DMS79 (cell line): ENCODE measurements around the gene CDX2.
"Not testable (repeated sequence)": the region's sequence is repeated elsewhere in the genome, so short reads cannot be mapped to it uniquely, and the experiment has no call there.

ENCODE experiments used
- DNase-seq: peaks from one replicate; lab custom pipeline; 2025; lab: John Stamatoyannopoulos, UW

Gene CDX2

DNA sequence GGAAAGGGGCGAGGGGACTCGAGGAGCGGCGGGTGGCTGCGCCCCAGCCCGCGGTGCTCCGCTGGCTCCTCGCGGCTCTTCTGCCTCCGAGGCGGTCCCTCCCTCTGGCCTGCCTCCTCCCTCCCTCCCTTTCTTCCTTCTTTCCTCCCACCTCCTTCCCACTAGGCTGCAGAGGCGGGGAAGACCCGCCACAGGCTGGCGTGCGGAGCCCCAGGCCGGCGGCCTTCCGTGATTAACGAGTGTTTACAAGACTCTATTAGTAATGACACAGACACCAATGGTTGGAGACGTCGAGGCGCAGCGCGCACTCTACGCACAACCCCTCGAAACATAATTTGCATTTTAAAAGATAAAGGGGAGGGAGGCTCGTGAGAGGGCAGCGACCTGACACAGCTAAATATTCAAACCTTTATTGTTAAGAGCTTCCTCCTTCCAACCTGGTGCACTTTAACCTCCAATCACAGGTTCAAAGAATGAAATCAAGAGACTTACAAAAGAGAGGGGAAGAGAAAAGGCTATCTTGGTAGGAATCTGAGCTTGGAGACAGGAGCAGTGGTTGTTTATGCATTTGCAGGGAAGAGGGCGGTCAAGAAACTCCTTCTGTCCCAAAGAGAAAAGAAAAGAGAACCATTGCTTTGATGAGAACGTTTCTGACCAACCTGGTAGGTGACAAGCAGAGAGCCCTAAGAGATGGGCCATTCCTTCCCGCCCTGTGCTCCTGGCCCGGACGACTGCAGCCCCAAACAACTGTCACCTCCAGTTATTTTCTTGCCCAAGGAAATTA lies at the start of gene CDX2:
CDX2 (minus strand) TSS at position 234 of the 784 bp plus-strand sequence. CDS start 309 bp downstream, outside the sequence.
- DNase-seq, result no peak

- no peak for DNase-seq
Measured at GRCh38 chr13:28014301-28014700, 45.2 kb upstream of the CDX2 start.

- DNase-seq, result no peak
Measured at GRCh38 chr13:28013482-28013881, 44.4 kb upstream of the CDX2 start.

DNA sequence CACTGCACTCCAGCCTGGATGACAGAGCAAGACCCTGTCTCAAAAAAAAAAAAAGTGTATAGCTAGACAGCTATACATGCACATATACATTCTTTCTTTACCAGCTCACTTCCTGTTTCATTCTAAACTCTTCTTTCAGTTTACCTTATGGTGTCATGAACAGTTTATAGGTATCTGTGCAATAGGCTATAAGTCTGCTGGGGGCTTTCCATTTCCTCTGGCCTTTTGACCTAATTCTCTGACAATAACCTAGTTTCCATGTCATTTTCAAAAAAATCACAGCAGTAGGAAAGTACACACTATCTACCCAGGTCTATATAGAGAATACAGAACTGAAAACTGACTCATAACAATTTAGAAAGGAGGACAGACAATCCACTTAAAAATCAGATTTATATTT lies 43.8 kb upstream of the CDX2 start:
- DNase-seq, result no peak

DNA sequence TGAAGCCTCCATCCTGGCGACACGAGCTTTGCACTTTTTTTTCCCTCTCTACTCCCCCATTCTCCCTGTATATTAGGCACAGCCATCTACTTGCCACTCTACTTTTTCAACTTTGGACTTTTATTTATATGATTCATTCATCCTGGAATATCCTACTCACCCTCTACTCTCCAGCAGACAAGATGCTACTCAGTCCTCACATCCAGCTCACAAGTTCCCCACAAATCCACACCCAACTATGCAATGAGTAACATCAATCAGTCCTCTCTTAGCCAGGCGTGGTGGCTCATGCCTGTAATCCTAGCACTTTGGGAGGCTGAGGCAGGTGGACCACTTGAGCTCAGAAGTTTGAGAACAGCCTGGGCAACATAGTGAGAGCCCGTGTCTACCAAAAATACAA lies 43.3 kb upstream of the CDX2 start:
- DNase-seq, result no peak

DNA sequence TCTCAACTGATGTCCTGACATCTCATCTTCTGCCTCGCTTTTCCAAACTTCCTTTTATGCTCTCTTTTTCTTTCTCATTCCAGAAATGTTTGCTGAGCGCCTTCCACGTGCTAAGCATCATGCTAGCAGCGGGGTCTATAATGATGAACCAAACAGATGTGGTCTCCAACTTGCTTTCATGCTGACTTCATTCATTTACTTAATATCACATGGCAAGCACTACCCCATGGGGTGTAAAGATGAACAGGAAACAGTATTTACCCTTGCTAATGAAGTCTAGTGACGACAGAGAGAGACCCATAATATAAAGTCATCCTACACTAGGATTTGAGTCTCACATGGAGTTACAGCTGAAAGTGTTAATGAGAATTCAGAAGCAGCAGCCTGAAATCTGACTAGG lies 40.9 kb upstream of the CDX2 start:
- no peak for DNase-seq

DNA sequence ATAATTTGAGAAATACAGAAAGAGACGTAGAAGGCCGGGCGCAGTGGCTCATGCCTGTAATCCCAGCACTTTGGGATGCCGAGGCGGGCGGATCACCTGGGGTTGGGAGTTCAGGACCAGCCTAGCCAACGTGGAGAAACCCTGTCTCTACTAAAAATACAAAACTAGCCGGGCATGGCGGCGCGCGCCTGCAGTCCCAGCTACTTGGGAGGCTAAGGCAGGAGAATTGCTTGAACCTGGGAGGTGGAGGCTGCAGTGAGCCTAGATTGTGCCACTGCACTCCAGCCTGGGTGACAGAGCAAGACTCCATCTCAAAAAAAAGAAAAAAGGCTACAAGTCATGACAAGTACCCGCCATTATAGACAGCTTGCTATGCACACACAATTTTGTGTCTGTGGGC lies 35.9 kb upstream of the CDX2 start:
- DNase-seq, result not testable (repeated sequence)

DNA sequence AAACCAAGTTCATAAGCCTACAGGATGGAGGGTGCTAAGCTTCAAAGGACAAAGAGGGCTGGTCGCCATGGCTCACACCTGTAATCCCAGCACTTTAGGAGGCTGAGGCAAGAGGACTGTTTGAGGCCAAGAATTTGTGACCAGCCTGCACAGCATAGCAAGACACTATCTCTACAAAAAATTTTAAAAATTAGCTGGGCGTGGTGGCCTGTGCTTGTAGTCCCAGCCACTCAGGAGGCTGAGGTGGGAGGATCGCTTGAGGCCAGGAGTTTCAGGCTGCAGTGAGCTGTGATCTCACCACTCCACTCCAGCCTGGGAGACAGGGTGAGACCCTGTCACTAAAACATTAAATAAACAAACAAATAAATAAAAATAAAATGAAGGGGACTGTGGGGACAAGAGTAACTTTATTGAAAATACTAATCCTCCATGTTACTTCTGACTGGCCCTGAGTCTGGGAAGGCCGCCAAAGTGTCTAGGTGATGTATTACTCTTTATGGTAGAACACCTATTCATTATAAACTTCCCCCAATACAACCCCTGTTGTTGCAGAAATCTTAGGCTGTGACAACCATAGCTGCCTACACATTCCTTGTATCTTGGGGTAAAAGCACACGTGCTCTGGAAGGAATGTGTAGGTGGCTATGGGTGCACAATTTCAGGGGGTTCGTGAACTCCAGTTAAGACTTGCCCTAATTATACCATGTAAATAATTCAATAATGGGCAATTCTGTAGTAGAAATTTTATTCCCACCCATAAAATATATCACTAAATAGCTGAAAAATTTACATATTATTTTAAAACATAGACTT lies 34.0 kb upstream of the CDX2 start:
- DNase-seq, result no peak

- no peak for DNase-seq
Measured at GRCh38 chr13:28001837-28002473, 32.8 kb upstream of the CDX2 start.

DNA sequence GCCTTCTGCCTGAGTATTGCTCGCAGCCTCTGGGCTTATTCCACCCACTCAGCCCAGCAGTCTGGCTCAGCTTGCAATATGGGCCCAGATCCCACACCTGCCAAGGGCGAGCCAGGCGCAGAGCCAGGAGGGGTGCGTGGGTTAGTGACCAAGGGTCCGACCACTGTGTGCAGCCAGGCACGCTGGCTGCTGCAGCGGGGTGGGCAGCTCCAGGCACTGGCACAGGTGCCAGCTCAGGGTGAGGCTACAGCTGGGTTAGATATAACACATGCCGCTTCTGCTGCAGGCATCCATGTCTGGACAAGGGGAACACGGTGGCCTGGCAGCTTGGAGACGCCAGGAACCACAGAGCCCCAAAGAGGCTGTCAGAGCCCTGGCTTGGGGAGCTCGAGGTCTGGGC lies 31.9 kb upstream of the CDX2 start:
- DNase-seq, result no peak

DNA sequence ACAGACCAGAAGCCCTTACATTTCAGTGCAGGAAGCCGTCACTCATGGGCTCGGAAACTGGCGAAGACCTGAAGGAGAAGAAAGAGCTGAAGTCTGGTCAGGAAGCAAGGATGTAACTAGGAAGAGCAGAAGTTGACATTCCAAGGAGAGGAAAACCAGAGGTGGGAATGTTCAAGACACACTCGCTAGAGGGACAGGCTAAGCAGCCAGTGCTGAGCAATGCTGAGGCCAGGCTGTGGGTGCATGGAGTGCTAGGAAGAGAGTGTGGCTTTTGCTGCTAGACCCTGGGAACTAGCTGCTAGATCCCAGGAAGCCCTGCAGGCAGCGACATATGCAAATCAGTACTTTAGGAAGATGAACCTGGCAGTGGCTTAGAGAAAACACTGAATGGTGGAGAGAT lies 31.5 kb upstream of the CDX2 start:
- DNase-seq, result no peak

GRCh38 chr13:27997904-27998522 lies 28.9 kb upstream of the CDX2 start:
- no peak for DNase-seq

- DNase-seq, result no peak
Measured at GRCh38 chr13:27991881-27992280, 22.8 kb upstream of the CDX2 start.

DNA sequence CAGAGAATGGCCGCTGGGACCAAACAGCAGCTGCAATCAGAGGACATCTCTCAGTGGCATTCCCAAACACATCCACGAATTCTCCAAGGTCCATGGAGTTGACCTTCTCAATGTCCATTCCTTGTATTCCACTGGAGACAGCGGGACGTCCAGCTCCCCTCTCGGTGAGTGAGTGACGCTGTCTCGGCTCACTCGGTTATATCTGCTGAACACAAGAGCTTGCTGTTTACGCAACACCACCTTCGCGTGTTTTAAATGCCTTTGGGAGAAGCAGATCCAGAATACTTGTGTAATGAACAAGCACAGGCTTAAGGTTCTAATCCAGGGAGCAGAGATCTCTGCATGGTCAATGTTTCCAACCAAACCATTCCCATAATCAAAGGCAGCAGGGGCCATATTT lies 19.4 kb upstream of the CDX2 start, which contains the start of gene URAD:
URAD (minus strand) TSS at position 174 of the 400 bp plus-strand sequence; CDS start at position 118, 56 bp downstream.
- DNase-seq, result no peak

GRCh38 chr13:27985600-27985999 lies 16.5 kb upstream of the CDX2 start:
- DNase-seq, result no peak

GRCh38 chr13:27982361-27982760 lies 13.2 kb upstream of the CDX2 start:
- DNase-seq, result no peak

GRCh38 chr13:27981006-27981708 lies 12.0 kb upstream of the CDX2 start:
- DNase-seq, result no peak

DNA sequence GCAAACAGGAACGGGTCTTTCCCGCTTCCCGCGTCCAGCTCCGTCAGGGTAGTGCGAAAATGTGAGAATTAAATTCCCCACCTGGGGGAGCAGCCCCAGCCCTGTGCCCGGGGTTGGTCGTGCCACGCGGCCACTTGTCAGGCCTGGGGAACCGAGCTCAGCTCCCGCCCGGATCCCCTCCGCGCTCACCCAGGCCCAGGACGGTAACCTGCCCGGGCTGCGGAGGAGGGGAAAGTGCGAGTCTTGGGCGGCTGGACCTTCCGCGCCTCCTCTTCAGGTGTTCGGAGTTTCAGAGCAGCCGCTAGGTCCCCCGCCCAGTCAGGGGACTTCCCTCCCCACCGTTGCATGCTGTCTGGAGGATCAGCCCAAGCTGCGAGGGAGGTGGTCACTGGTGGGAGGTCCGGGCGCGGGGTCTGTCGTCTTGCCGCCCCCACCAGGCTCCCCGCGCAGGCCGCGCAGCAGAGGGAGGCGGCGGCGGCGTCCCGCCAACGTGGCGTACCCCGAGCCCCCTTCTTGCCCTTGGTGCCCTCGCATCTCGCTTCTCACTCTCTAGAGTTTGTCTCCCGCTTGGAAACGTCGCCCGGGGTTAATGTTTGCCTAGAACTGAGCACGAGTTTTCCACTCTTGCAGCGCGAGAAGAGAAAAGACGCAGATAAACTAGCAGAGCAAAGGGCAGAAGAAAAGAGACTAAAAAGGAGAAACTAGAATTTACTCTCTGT lies 11.3 kb upstream of the CDX2 start:
- DNase-seq, result no peak

DNA sequence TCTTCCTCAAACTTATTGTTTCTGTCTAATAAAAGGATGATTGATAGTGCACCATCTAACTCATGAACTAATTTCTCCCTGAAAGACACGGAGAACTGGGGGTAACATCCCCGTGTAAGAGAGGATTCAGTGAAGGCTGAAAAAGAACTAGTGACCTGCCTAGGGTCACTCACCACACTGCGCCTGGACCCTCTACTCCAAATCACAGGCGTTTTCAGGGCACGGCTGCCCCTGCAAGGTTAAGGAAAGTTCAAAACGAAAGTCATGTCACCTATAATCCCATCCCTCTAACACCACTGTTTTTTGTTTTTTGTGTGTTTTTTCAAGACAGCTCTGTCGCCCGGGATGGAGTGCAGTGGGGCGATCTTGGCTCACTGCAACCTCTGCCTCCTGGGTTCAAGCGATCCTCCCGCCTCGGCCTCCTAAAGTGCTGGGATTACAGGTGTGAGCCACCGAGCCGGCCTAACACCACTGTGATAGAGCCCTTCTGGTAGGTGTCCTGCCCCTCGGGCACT lies 10.7 kb upstream of the CDX2 start:
- DNase-seq, result no peak

GRCh38 chr13:27979001-27979643 lies 10.0 kb upstream of the CDX2 start:
- no peak for DNase-seq
